Mesenchymal stem cell (in vitro differentiated cells and primary cell): ENCODE data around the gene VAC14.
A peak's percentile ranks its signal among the peaks of the same experiment; 100 is the strongest.

Experiments
- DNase-seq: peaks from one replicate; pipeline ENCODE4 v3.0.0-alpha.2; 2013
- H2AFZ ChIP-seq: one replicate; pipeline ENCODE4 v1.6.1; 2013; ENCODE audit warnings: low read depth, mild to moderate bottlenecking, control low read depth, inconsistent platforms, low read length, moderate library complexity
- H2AK5ac ChIP-seq: 2 replicates; pipeline ENCODE4 v1.6.1; 2013; ENCODE audit warnings: low read length, moderate library complexity, mild to moderate bottlenecking, inconsistent platforms; ENCODE audit not compliant: severe bottlenecking
- H2BK120ac ChIP-seq: one replicate; pipeline ENCODE4 v1.6.1; 2013; ENCODE audit warnings: low read depth, mild to moderate bottlenecking, inconsistent platforms, low read length, moderate library complexity
- H2BK12ac ChIP-seq, 2 experiments: one replicate each; pipeline ENCODE4 v1.6.1; 2013; ENCODE audit warnings: inconsistent platforms in 2 of 2, low read length in 2 of 2, mild to moderate bottlenecking in 2 of 2, moderate library complexity in 2 of 2, control low read depth in 1 of 2
- H2BK15ac ChIP-seq: one replicate; pipeline ENCODE4 v1.6.1; 2013; ENCODE audit warnings: mild to moderate bottlenecking, low read depth, inconsistent platforms; ENCODE audit not compliant: poor library complexity, severe bottlenecking
- H2BK5ac ChIP-seq: 2 replicates; pipeline ENCODE4 v1.6.1; 2013; ENCODE audit warnings: low read depth, mild to moderate bottlenecking, low read length, control low read depth, inconsistent platforms; ENCODE audit not compliant: poor library complexity, severe bottlenecking
- H3K14ac ChIP-seq, 2 experiments: one replicate each; pipeline ENCODE4 v1.6.1; 2013; ENCODE audit warnings: inconsistent platforms in 2 of 2, low read length in 2 of 2, control low read depth in 1 of 2, mild to moderate bottlenecking in 1 of 2, moderate library complexity in 1 of 2
- H3K18ac ChIP-seq, 2 experiments: one replicate each; pipeline ENCODE4 v1.6.1; 2013; ENCODE audit warnings: inconsistent platforms in 2 of 2, low read length in 2 of 2, control low read depth in 1 of 2, low read depth in 1 of 2, mild to moderate bottlenecking in 1 of 2
- H3K23ac ChIP-seq, 2 experiments: one replicate each; pipeline ENCODE4 v1.6.1; 2013; ENCODE audit warnings: inconsistent platforms in 2 of 2, low read length in 2 of 2, mild to moderate bottlenecking in 2 of 2, moderate library complexity in 2 of 2, control low read depth in 1 of 2
- H3K27ac ChIP-seq: 2 replicates; pipeline ENCODE4 v1.5.1; 2013; ENCODE audit warnings: mild to moderate bottlenecking, moderate library complexity, low read length, control low read depth, inconsistent platforms; ENCODE audit not compliant: poor library complexity, severe bottlenecking
- H3K27me3 ChIP-seq, 2 experiments: 2 replicates each; pipeline versions ENCODE4 v1.6.1 to v1.7.0; 2013; ENCODE audit warnings: low read length in 2 of 2, mild to moderate bottlenecking in 2 of 2, moderate library complexity in 2 of 2, control low read depth in 1 of 2, inconsistent platforms in 1 of 2; ENCODE audit not compliant: control insufficient read depth in 1 of 2, insufficient read depth in 1 of 2
- H3K36me3 ChIP-seq, 2 experiments: 2 replicates each; pipeline versions ENCODE4 v1.6.1 to v1.7.0; 2013; ENCODE audit warnings: low read length in 2 of 2, control low read depth in 1 of 2, inconsistent platforms in 1 of 2, low read depth in 1 of 2, mild to moderate bottlenecking in 1 of 2; ENCODE audit not compliant: insufficient read depth in 2 of 2, control insufficient read depth in 1 of 2
- H3K4ac ChIP-seq, 2 experiments: one replicate each; pipeline ENCODE4 v1.6.1; 2013; ENCODE audit warnings: inconsistent platforms in 2 of 2, low read length in 2 of 2, mild to moderate bottlenecking in 2 of 2, moderate library complexity in 2 of 2, control low read depth in 1 of 2, low read depth in 1 of 2
- H3K4me1 ChIP-seq: 2 replicates; pipeline ENCODE4 v1.6.1; 2013; ENCODE audit warnings: low read depth, low read length, control low read depth; ENCODE audit not compliant: control insufficient read depth, insufficient read depth
- H3K4me2 ChIP-seq: 2 replicates; pipeline ENCODE4 v1.6.1; 2013; ENCODE audit warnings: low read length, mild to moderate bottlenecking, inconsistent platforms; ENCODE audit not compliant: poor library complexity, severe bottlenecking
- H3K4me3 ChIP-seq, 2 experiments: 2 replicates each; pipeline versions ENCODE4 v1.5.1 to v1.7.0; 2013; ENCODE audit warnings: low read length in 2 of 2, mild to moderate bottlenecking in 2 of 2, control low read depth in 1 of 2, low read depth in 1 of 2; ENCODE audit not compliant: insufficient read depth in 1 of 2
- H3K79me1 ChIP-seq: replicated peaks from 2 replicates; pipeline ENCODE4 v1.6.1; 2013; ENCODE audit warnings: mild to moderate bottlenecking, control low read depth, low read length, inconsistent platforms; ENCODE audit not compliant: poor library complexity, severe bottlenecking
- H3K9ac ChIP-seq: 2 replicates; pipeline ENCODE4 v1.7.0; 2013; ENCODE audit warnings: mild to moderate bottlenecking, low read length, moderate library complexity
- H3K9me3 ChIP-seq: 2 replicates; pipeline ENCODE4 v1.7.0; 2013; ENCODE audit warnings: mild to moderate bottlenecking, low read length; ENCODE audit not compliant: control insufficient read depth
- H4K8ac ChIP-seq: one replicate; pipeline ENCODE4 v1.6.1; 2013; ENCODE audit warnings: inconsistent platforms, mild to moderate bottlenecking, low read length, moderate library complexity
- H4K91ac ChIP-seq: one replicate; pipeline ENCODE4 v1.6.1; 2013; ENCODE audit warnings: mild to moderate bottlenecking, low read length, inconsistent platforms
- WGBS: methylation state at CpG from one replicate; pipeline ENCODE4 v1.1.7; 2013; ENCODE audit warnings: mixed read lengths; 5-methylcytosine and 5-hydroxymethylcytosine counted together

VAC14 gene

DNA sequence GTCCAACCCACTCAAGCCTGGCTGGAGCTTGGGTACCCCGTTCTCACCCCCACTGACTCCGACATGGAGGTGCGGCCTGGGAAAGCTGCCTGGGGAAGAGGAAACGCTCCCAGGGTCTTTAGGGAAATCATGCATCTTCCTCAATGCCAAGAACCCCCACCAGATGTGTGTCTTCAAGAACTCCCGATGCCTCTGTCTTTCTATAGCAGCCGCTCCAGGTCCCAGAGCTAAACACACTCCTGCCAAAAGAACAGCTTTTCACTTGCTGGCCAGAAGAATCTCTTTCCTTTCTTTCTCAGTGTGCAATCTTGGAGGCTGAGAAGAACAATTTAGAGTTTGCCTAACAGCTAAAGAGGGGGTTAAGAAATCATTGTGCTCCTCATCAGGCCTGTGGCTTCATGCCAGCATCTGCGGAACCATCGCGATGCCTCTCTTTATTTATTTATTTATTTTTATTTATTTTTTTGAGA, 74.0 kb downstream of the VAC14 start:
- Histone ChIP-seq H3K9me3 (no peaks in the 10 kb centered on the region), H3K36me3 (peaks cover 34 to 69% of the 10 kb centered on the region in 2 experiments), H2AFZ (no peak overlapping the region), H3K4me2 (no peak overlapping the region), H3K23ac (no peak overlapping the region), H2BK120ac (no peak overlapping the region), H2AK5ac (no peak overlapping the region), H4K91ac (no peak overlapping the region), H3K4me3 (no peak overlapping the region), H3K4ac (no peak overlapping the region), H3K14ac (no peak overlapping the region), H2BK12ac (no peak overlapping the region), H4K8ac (no peak overlapping the region), H3K4me1 (peaks cover 2% of the 10 kb centered on the region), H3K79me1 (peaks cover 7% of the 10 kb centered on the region), H3K27ac (no peak overlapping the region), H3K9ac (peak overlapping the region; percentile 75), H2BK5ac (no peak overlapping the region), H3K27me3 (no peaks in the 10 kb centered on the region), H2BK15ac (no peak overlapping the region), H3K18ac (no peak overlapping the region)
- no peak for DNase-seq
- WGBS, result 86% methylated on average over 5 of the region's 9 CpGs

- H3K14ac ChIP-seq, result no peak overlapping the region
- DNase-seq, result no peak
- H3K9ac ChIP-seq, result peak overlapping the region; percentile 75
- H3K4me3 ChIP-seq, result no peak overlapping the region
- H3K27me3 ChIP-seq, result no peaks in the 10 kb centered on the region
- H3K36me3 ChIP-seq, result peaks cover 31 to 76% of the 10 kb centered on the region in 2 experiments
- peak overlapping the region in 1 of 2 experiments; percentile 33 for H2BK12ac ChIP-seq
- no peak overlapping the region for H3K23ac ChIP-seq
- H2BK120ac ChIP-seq, result no peak overlapping the region
- H4K91ac ChIP-seq, result no peak overlapping the region
- H2AK5ac ChIP-seq, result no peak overlapping the region
- H3K4me2 ChIP-seq, result no peak overlapping the region
- H2BK5ac ChIP-seq, result no peak overlapping the region
- WGBS, result 92% methylated on average over 30 of the region's 31 CpGs
- H3K18ac ChIP-seq, result peak overlapping the region in 1 of 2 experiments; percentile 67
- no peak overlapping the region for H4K8ac ChIP-seq
- H3K4me1 ChIP-seq, result peaks cover 2% of the 10 kb centered on the region
- no peak overlapping the region for H2AFZ ChIP-seq
- H3K79me1 ChIP-seq, result peaks cover 7% of the 10 kb centered on the region
- no peak overlapping the region for H3K4ac ChIP-seq
- H3K27ac ChIP-seq, result no peak overlapping the region
- H2BK15ac ChIP-seq, result no peak overlapping the region
- H3K9me3 ChIP-seq, result no peaks in the 10 kb centered on the region
Observed at GRCh38 chr16:70725912-70726828, 74.8 kb downstream of the VAC14 start.

DNA sequence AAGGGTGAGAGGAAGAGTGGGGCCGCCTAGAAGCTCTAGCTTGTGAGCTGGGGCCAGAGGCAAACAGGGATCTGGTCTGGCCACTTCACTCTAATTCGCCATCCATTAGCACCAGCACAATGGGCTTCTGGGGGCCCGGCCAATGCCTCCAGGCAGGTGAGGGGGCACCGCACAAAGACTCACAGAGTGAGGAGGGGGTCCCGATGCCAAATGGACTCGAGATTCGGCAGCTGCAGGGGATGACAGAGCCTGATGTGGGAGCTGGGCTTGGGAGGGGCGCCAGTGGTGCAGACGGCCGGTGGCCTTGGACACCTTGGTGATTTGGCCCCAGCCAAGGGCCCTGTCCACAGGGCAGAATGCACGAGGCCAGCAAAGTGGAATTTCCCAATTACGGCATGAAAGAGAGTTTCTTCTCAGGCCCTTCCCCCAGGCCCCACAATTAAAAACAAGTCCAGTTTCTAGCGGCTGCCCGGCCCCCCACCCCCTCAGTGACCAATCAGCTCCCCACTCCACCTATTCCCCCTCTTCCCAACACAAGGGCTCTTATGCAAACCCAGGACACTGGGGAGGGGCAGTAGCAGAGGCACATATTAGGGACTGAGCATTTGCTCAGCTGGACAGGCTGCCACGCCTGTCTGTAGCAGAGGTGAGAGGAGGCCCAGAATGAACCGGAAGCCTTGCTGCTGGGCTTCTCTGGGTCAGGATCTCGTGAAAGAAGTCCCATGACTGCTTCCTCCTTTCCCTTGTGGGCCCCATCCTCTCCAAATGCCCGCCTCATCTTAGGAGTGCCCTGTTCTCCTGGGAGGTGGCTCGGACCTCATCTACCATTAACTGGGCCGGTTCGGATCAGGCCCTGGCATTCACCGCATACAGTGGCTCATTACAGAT, 75.7 kb downstream of the VAC14 start:
- Histone ChIP-seq H3K14ac (no peak overlapping the region), H3K36me3 (peaks cover 26 to 77% of the 10 kb centered on the region in 2 experiments), H2BK120ac (no peak overlapping the region), H3K9me3 (no peaks in the 10 kb centered on the region), H3K4me3 (no peak overlapping the region), H2BK15ac (no peak overlapping the region), H3K4me2 (no peak overlapping the region), H2AK5ac (no peak overlapping the region), H3K4ac (no peak overlapping the region), H3K79me1 (peaks cover 7% of the 10 kb centered on the region), H3K4me1 (peaks cover 2% of the 10 kb centered on the region), H3K18ac (peak overlapping the region in 1 of 2 experiments; percentile 67), H3K23ac (no peak overlapping the region), H3K27ac (no peak overlapping the region), H4K91ac (no peak overlapping the region), H3K27me3 (no peaks in the 10 kb centered on the region), H4K8ac (no peak overlapping the region), H3K9ac (peak overlapping the region; percentile 75), H2BK12ac (no peak overlapping the region), H2BK5ac (no peak overlapping the region), H2AFZ (no peak overlapping the region)
- 90% methylated on average over 22 of the region's 22 CpGs for WGBS
- no peak for DNase-seq
